HG03025 (cell line): ENCODE measurements around the gene ITGB4.

Source experiments
- ATAC-seq: cut with Tn5 transposase; IDR thresholded peaks from one replicate; pipeline ENCODE4 v1.9.1; 2021; ENCODE audit warnings: mild to moderate bottlenecking, moderate library complexity; ENCODE audit not compliant: unreplicated experiment, low FRiP score

ITGB4 gene

DNA sequence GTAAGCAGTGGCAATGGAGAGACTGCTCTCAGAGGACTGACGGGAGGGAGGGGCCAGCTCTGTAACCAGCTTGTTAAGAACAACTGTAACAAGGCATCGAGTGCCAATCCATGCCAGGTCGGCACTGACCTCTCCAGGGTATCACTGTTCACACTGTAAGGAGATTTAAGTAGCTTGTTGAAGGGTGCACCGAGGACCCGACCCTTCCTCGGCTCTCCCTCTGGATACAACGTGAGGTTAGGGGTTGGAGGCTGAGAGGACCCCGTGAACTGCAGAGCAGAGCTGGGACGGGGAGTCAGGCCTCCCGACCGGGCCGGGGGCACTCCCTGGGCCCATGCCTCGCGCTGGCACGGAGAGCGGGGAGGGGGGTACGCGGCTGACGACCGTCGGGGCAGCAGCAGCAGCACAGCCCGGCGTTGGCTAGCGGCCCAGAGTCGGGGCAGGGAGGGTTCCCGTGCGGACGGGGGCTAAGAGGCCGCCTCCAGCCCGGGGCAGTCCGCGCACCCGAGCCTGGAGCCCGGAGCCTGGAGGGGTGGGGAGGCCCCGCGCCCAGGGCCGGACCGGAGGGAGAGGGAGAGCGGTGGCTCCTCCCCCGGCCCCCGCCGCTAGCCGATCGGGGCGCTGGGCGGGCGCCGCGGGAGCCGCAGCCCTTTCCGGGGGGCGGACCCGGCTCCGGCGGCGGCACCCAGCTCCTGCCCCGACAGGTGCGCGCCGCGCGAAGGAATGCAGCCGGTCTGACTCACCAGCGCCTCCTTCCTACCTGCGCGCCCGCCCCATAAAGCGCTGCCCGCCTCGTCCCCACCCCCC, at the start of gene ITGB4:
TSS of gene ITGB4 (plus strand) at position 804 of the 807 bp plus-strand sequence. CDS start 3,245 bp downstream, outside the sequence.
- no peak for ATAC-seq

DNA sequence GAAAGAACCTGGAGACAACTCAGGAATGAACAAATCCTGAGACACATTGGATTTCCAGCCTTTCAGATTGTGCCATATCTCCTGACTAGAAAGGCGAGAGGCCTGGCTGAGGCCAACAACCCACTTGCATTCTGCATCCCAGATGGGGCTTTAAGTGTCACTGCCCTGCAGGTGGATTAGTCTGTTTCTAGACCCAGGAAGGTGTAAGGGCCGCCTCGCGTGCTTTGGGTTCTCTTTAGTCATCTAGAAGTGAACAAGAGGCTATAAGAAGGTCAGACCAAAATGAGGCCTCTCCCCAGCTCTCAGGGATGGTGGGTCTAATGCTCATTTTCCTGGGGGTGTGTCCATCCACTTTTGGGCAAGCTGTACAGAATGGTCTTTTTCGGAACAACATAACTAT, 49.2 kb upstream of the ITGB4 start:
- ATAC-seq = no peak

DNA sequence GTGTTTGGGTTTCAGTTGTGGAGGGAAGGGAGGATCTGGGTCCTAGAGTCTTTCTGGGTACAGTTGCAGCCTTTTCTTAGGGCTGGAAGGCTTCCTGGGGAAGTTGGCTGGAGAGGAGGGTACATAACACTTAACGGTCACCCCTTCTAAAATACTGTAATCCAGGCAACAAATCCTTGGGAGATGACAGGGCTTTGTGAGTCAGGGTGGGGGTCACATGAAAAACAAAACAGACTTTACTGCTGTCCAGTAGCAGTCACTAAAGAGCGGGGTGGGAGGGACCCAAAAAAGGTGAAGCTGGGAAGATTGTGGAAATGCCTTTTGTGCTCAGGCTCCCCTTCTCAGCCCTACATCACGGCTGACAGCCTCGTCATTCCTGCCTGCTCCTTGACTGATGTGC, 47.8 kb upstream of the ITGB4 start:
- ATAC-seq = no peak

DNA sequence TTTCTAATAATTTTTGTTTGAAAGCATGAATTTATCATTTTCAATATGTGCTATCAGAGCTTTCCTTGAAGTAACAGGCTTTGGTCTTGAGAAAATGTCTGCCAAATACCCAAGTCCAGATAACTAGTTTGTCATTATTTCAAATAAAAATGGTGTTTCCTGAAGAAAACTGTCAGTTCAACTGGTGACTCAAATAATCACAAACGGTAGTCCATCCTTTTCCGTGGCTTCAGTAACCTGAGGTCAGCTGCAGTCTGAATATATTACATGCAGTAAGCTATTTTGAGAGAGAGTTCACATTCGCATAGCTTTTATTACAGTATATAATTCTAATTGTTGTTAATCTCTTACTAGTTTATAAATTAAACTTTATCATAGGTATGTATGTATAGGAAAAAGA, 44.8 kb upstream of the ITGB4 start:
- no peak for ATAC-seq

- no peak for ATAC-seq
These were observed 41.5 kb upstream of the ITGB4 start for GRCh38 chr17:75679706-75680211.

GRCh38 chr17:75680431-75680830, 40.8 kb upstream of the ITGB4 start:
- no peak for ATAC-seq

GRCh38 chr17:75681289-75681688, 40.0 kb upstream of the ITGB4 start:
- no peak for ATAC-seq

DNA sequence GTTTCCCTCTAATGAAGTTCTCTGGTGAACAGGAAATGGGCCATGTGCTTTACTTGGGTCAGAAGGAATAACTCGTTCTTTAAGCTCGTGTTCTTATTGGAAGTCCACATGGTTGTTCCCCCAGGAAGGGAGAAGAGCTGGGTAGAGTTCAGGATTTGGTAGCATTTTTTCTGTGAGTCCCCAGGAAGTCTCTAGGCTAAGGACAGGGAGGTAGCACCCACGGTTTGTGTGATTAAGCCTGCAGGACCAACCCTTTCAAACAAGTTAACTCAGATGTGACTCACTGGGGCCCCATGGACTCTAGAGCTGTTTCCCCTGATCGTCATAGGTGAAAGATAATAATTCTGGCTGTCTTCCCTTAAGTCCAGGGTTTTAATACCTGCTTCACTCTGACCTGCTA, 37.7 kb upstream of the ITGB4 start:
- no peak for ATAC-seq

DNA sequence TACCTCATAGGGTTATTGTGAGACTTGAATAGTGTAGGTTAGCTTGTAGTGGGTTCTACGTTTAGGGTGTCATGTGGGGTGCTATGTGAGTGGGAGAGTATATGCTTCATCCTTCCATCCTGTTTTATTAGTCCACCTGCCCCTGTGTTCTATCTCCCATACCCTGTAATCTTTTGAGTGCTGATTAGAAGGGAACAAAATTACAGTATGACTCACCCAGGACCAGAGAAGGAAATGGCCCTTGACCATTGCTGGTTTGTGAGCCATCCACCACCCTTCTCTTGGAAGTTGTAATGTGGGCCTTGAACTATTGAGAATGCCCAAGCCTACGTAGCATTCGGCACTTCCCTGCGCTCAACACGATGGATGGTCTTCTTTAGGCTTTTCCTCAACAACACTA, 37.0 kb upstream of the ITGB4 start:
- ATAC-seq = no peak

DNA sequence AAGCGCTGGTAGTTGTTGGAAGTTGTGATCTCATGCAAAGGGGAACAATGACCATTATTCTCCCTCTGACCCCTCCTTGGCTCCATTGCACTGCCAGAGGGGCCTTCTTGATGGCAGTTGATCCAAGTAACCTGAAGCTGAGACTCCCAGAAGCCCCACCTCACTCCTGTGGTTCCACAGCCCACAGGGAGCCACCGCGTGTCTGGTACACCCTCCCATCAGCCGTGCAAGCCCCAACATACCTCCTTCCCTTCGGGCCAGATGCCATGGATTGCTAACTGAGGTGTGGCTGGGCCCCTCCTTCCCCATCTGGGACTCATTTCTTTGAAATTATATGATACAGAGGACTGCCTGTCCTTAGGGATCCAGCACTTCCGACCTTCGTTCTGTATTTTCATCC, 36.3 kb upstream of the ITGB4 start:
- ATAC-seq = no peak

DNA sequence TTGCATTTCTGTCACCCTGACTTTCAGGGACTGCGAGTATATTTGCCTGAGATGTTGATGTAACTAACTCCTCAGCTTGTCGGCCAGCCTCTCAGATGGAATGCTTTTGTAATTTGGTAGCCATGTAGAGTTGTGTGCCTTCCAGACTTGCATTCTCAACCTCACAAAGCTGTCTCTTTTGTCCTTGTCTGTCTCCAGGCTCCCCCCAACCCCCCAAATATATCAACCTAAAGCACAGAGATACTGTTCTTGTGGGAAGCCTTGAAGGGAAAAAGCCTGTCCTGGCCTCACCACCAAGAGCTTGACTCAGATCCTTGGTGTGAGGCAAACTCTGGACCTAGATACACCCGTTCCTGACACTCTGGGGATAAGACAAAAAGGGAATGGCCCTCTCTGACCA, 35.8 kb upstream of the ITGB4 start:
- ATAC-seq = no peak

- ATAC-seq = no peak
These were observed 32.9 kb upstream of the ITGB4 start for GRCh38 chr17:75688209-75688825.

DNA sequence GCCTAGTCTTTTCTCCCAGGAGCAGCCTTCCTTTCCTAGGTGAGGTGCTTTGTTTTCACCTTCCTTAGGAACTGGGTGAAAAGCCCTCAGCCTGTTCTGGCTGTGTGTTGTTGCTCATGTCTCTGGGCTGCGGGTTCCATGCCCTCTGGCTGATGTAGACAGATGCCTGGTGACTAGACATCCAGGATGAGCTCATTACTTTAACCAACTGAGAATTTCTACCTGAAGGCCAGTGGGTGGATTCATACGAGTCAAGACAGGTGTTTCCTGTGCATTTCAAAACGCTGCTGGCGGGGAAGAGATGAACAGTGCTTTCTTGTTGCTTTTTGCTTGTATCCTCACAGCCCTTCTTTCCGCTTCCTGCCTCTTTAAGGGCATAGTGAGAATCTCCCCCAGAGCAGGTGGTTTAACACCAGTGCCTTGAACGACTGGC, 31.8 kb upstream of the ITGB4 start:
- ATAC-seq = no peak

DNA sequence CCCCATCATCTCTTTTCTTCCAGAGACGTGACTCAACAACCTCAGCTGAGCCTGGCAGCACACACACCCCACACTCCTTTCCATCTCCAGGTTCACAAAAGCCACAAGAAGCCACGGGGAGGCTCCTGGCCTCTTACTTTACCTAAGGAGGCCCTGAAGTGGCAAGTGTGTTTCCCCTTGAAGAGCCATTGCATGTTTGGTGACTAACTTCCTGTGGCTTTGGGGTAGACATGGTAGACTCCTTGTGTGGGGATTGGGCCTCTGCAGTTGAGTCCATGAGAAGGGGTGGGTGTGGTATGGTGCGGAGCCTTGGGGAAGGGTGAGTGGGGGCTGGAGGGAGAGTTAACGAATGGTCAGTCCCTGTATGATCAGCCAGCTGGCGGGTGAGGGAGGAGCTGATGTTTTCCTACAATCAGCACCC, 29.9 kb upstream of the ITGB4 start:
- no peak for ATAC-seq

- ATAC-seq = no peak
These were observed 29.2 kb upstream of the ITGB4 start for GRCh38 chr17:75691801-75692626.

- ATAC-seq = no peak
These were observed 28.3 kb upstream of the ITGB4 start for GRCh38 chr17:75692976-75693375.

DNA sequence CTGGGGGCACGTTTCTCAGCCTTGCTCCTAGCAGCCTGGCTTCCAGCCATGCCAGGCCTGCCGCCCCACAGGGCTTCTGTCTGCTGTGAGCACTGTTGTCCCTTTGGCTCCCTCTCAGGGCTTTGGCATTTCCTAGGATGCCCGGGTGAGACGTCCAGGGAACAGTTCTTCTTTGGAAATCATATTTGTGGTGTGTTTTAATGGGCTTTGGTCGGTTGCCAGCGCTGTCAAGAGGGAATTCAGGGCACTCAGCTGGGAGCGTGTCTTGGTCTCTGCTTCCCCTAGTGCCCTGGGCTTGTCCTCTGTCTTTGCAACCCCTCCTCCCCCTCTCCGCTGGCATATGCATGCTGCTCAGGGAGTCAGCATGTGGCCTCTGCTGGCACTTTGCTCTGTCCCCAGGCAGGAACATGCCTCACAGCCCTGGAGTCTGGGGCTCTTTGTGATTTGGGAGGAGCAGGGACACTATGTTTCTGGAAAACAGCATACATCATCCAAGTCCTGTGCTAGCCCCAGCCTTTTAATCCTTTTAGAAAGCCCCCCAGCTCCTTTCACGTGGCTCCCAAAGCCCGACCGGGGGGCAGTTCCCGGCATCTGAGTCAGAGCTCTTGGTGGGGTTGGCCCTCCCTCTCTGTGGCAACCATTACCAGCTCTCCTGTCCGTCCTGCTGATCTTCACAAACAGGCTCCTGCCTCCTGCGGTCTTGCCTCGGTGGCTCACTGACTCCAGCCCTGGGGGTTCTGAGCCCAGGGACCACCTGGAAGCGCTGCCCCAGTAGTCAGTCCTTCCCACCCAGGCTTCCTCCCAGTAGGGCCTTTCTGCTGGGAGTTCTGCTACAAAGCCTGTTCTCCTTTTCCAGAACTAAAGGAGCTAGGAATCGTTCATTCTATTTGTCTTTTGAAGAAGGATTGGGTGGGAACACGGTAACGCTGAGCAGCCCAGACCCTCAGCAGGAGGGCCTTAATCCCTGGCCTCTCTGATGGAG, 27.5 kb upstream of the ITGB4 start:
- no peak for ATAC-seq

DNA sequence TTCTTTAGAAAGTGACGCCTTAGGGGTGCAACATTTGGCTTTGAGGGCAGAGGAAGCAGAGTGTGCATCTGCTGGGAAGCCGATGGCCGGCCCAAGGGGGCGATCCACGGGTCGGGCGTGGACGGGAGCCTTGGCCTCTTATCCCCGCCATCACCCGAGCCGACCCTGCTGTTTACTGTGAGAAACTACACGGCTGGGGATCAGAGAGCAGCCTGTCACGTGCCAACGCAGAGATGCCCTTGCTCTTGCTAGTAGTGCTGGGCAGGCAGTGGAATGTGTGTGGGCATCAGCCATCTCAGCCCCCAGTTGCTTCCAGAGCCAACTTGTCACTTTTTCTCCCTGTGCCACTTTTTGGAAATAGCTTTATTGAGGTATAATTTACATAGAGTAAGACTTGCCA, 26.7 kb upstream of the ITGB4 start:
- no peak for ATAC-seq

DNA sequence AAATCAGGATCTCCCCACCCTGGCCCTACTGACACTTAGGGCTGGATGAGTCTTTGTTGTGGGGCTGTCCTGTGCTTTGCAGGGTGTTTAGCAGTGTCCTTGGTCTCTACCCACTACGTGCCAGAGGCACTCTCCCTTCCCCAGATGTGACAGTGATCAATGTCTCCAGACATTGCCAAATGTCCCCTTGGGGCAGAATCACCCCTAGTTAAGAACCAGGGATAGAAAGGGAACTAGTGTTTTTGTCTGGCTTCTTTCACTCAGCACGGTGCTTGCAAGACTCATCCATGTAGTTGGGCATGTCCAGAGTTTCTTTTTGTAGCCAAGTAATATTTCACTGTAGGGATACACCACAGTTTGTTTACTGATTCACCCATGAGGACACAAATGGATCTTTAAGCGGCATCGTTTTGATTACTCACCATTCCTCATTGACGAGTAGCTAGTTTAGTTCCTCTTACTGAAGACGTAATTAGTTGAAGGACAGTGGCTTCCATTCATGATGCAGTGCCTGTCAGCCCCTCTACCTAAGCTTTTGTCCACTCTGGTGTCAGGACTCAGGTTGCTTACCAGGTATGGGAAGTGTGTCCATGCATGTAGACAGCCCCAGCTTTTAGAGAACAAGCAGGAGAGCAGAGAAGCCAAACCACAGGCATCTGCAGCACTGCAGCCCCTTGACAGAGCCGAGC, 26.0 kb upstream of the ITGB4 start:
- ATAC-seq = no peak
